K562 (cell line): ENCODE measurements around the gene VPS41. TPM values are rescaled to one million over a fixed set of nuclear protein-coding genes. Genes with fewer than 3 reads are reported as not detected.

Experiments
- ATAC-seq: fragments of 200-7000 bp; cut with Tn5 transposase; 3 replicates; pipeline ENCODE4 v1.9.1; 2020; ENCODE audit warnings: moderate library complexity
- BruUV-seq: library from RNA; stranded (reverse); fragments of 400-500 nt; replicated peaks from 2 replicates; lab custom pipeline; 2021; lab: Mats Ljungman, UMichigan
- CTCF ChIA-PET: fragments of 300-600 bp; formaldehyde crosslinking; extraction: SDS; loops from one replicate; lab custom pipeline; 2021; ENCODE audit warnings: low intra/inter-chr PET ratio; lab: Yijun Ruan, JAX
- POLR2A ChIA-PET: fragments of 300-600, 350-650 bp; sonication (Branson Sonifier 250); formaldehyde crosslinking; extraction: SDS; loops from one replicate; lab custom pipeline; 2021; ENCODE audit warnings: antibody characterized with exemption, inconsistent platforms; lab: Yijun Ruan, JAX
- DNase-seq, 4 experiments: peaks; one replicate each; pipeline versions ENCODE4 v3.0.0 to v3.0.0-alpha.2; 2011 to 2018; ENCODE audit warnings: low spot score in 3 of 4, mixed read lengths in 3 of 4; ENCODE audit errors: extremely low read depth in 1 of 4
- FAIRE-seq: peaks from 2 replicates; lab custom pipeline; 2011; peaks lifted over from hg19 to GRCh38; lab: Jason Lieb, UNC
- H2AFZ ChIP-seq: 2 replicates; pipeline ENCODE4 v1.6.0; 2011; ENCODE audit warnings: low read depth, low read length, control low read depth, inconsistent platforms
- H3K27ac ChIP-seq: fragments of 200-600 bp; 3 replicates; pipeline ENCODE4 v1.8.0; 2011; ENCODE audit warnings: low read depth, mild to moderate bottlenecking, control low read depth, inconsistent platforms, low read length, moderate library complexity, mixed read lengths; ENCODE audit errors: extremely low read depth
- H3K27me3 ChIP-seq, 2 experiments: fragments of 300-600 bp in 1 of 2; 2 replicates in 1 of 2; 3 replicates in 1 of 2; pipeline versions ENCODE4 v1.6.0 to v1.8.0; 2011; ENCODE audit warnings: inconsistent platforms in 2 of 2, low read length in 2 of 2, mild to moderate bottlenecking in 1 of 2, mixed read lengths in 1 of 2, moderate library complexity in 1 of 2; ENCODE audit not compliant: control insufficient read depth in 2 of 2, insufficient read depth in 2 of 2
- H3K36me3 ChIP-seq: fragments of 300-600 bp; 3 replicates; pipeline ENCODE4 v1.8.0; 2011; ENCODE audit warnings: mild to moderate bottlenecking, low read length, inconsistent platforms; ENCODE audit not compliant: control insufficient read depth, insufficient read depth
- H3K4me1 ChIP-seq, 2 experiments: fragments of 200-600 bp in 1 of 2; replicated peaks in 1 of 2; 2 replicates in 1 of 2; 3 replicates in 1 of 2; pipeline versions ENCODE4 v1.5.1 to v1.8.0; 2011; ENCODE audit warnings: inconsistent platforms in 2 of 2, low read length in 2 of 2, mild to moderate bottlenecking in 1 of 2, mixed read lengths in 1 of 2, moderate library complexity in 1 of 2; ENCODE audit not compliant: control insufficient read depth in 2 of 2, insufficient read depth in 2 of 2
- H3K4me2 ChIP-seq: 2 replicates; pipeline ENCODE4 v1.6.1; 2011; ENCODE audit warnings: low read length, control low read depth, inconsistent platforms, mixed read lengths; ENCODE audit not compliant: insufficient read depth
- H3K4me3 ChIP-seq: fragments of 200-600 bp; sonication (generic), shearing (Covaris generic); 2 replicates; pipeline ENCODE4 v1.5.1; 2016; ENCODE audit warnings: control low read depth, inconsistent platforms
- H3K79me2 ChIP-seq: fragments of 200-600 bp; 3 replicates; pipeline ENCODE4 v1.8.0; 2011; ENCODE audit warnings: low read length, inconsistent platforms; ENCODE audit not compliant: control insufficient read depth, insufficient read depth
- H3K9ac ChIP-seq, 2 experiments: 2 replicates each; pipeline versions ENCODE4 v1.6.0 to v1.6.1; 2011; ENCODE audit warnings: low read depth in 2 of 2, low read length in 2 of 2, control low read depth in 1 of 2, inconsistent platforms in 1 of 2, mild to moderate bottlenecking in 1 of 2, mixed read lengths in 1 of 2; ENCODE audit not compliant: insufficient read depth in 1 of 2
- H3K9me1 ChIP-seq: one replicate; pipeline ENCODE4 v1.6.0; 2011; ENCODE audit warnings: inconsistent platforms, mild to moderate bottlenecking, low read length, moderate library complexity; ENCODE audit not compliant: control insufficient read depth, insufficient read depth
- H3K9me3 ChIP-seq: replicated peaks from 2 replicates; pipeline ENCODE4 v1.5.1; 2011; ENCODE audit warnings: low read depth, low read length, inconsistent platforms; ENCODE audit not compliant: control insufficient read depth, insufficient read depth
- H4K20me1 ChIP-seq: replicated peaks from 2 replicates; pipeline ENCODE4 v1.6.1; 2011; ENCODE audit warnings: low read length, inconsistent platforms, mixed read lengths; ENCODE audit not compliant: control insufficient read depth, insufficient read depth
- EP400 ChIP-seq: fragments of 450-650 bp; IDR thresholded peaks from 2 replicates; pipeline ENCODE4 v1.6.1; 2017; ENCODE audit warnings: antibody characterized with exemption, mild to moderate bottlenecking, moderate library complexity
- MCM2 ChIP-seq: fragments of 450-650 bp; IDR thresholded peaks from 2 replicates; pipeline ENCODE4 v1.6.1; 2017; ENCODE audit warnings: low read depth, mild to moderate bottlenecking
- MED1 ChIP-seq: sonication (generic); formaldehyde crosslinking; IDR thresholded peaks from 2 replicates; pipeline ENCODE4 v1.8.1; 2023; ENCODE audit warnings: missing genetic modification reagents, borderline replicate concordance
- NRF1 ChIP-seq, 2 experiments: fragments of 450-650 bp; IDR thresholded peaks in 1 of 2; conservative IDR thresholded peaks in 1 of 2; 2 replicates each; pipeline ENCODE4 v1.6.1; 2014; ENCODE audit warnings: mild to moderate bottlenecking in 2 of 2
- RBM15 ChIP-seq: fragments of 200-400 bp; formaldehyde crosslinking; IDR thresholded peaks from 2 replicates; pipeline ENCODE4 v1.6.1; 2018; ENCODE audit warnings: mild to moderate bottlenecking, low read length, moderate library complexity; ENCODE audit not compliant: insufficient read depth
- SMARCB1 ChIP-seq: IDR thresholded peaks from 2 replicates; pipeline ENCODE4 v1.6.1; 2011; ENCODE audit warnings: improper control_type of control experiment, low read depth; ENCODE audit not compliant: insufficient read length
- TRIM24 ChIP-seq, 2 experiments: fragments of 450-650 bp; IDR thresholded peaks; 2 replicates each; pipeline ENCODE4 v1.6.1; 2016
- ZBTB7A ChIP-seq: IDR thresholded peaks from 2 replicates; pipeline ENCODE4 v1.6.1; 2011; ENCODE audit warnings: low read depth, mild to moderate bottlenecking, low read length, moderate library complexity, borderline replicate concordance; ENCODE audit not compliant: control insufficient read depth
- ZNF133 ChIP-seq: fragments of 250-450 bp; sonication (Bioruptor Pico); IDR thresholded peaks from 2 replicates; pipeline ENCODE4 v1.4.0; 2020; ENCODE audit warnings: mild to moderate bottlenecking
- WGBS: fragments of 100-300 bp; shearing (Covaris generic); methylation state at CpG from one replicate; pipeline ENCODE4 v1.1.6; 2016; ENCODE audit warnings: low coverage, mixed read lengths; ENCODE audit not compliant: insufficient coverage; ENCODE audit errors: missing lambda C conversion rate; 5-methylcytosine and 5-hydroxymethylcytosine counted together
- in situ Hi-C: fragments of 300-500 bp; cut with MboI; formaldehyde crosslinking; loops from 4 replicates; pipeline ENCODE4 v1.15.0; 2018; ENCODE audit warnings: inconsistent platforms, mixed read lengths
- intact Hi-C: fragments of 100-400 bp; cut with micrococcal nuclease; formaldehyde crosslinking; loops from 2 replicates; pipeline ENCODE4 v1.14.2; 2022
- polyA plus RNA-seq, 8 experiments: library from polyadenylated mRNA; depleted of rRNA in 4 of 8; stranded (reverse) in 5 of 8; unstranded in 3 of 8; fragments of >200 nt; fragmentation: Nextera tagmentation in 2 of 8; fragmentation: Illumina TruSeq in 1 of 8; extraction: Ambion mirVana in 2 of 8; extraction: Trizol in 1 of 8; gene quantifications; 2 replicates each; pipeline versions ENCODE4 v1.2.1 to v1.2.3, GENCODE V29; 2011 to 2014; ENCODE audit warnings: inconsistent platforms in 1 of 8, missing spikeins in 1 of 8
- total RNA-seq, 7 experiments: library from RNA; depleted of rRNA in 6 of 7; stranded (reverse); fragments of >200 nt in 6 of 7; fragmentation: Illumina TruSeq in 2 of 7; extraction: Trizol in 2 of 7; gene quantifications; 2 replicates each; pipeline versions ENCODE4 v1.2.1 to v1.2.3, GENCODE V29; 2011 to 2021; ENCODE audit warnings: low replicate concordance in 1 of 7
- TF ChIP-seq, protein P1 (sequence below): conservative IDR thresholded peaks from 2 replicates; pipeline ENCODE4 v1.6.1; 2011; ENCODE audit warnings: low read depth, mild to moderate bottlenecking, low read length; ENCODE audit not compliant: control insufficient read depth
- TF ChIP-seq, protein P2 (sequence below), 2 experiments: fragments of 450-650 bp; IDR thresholded peaks; 2 replicates each; pipeline ENCODE4 v1.6.1; 2018; ENCODE audit warnings: mild to moderate bottlenecking in 2 of 2, low read depth in 1 of 2; ENCODE audit not compliant: partially characterized antibody in 2 of 2
- TF ChIP-seq, protein P3 (sequence below): sonication (generic); formaldehyde crosslinking; IDR thresholded peaks from 2 replicates; pipeline ENCODE4 v1.8.0; 2022; ENCODE audit warnings: mild to moderate bottlenecking, low read depth, missing genetic modification reagents
- TF ChIP-seq, protein P4 (sequence below): sonication (generic); formaldehyde crosslinking; IDR thresholded peaks from 2 replicates; pipeline ENCODE4 v1.8.1; 2023; ENCODE audit warnings: mild to moderate bottlenecking, missing genetic modification reagents
- TF ChIP-seq, protein P5 (sequence below), 2 experiments: fragments of 250-450 bp in 1 of 2; fragments of 450-650 bp in 1 of 2; sonication (Bioruptor Pico) in 1 of 2; IDR thresholded peaks; 2 replicates each; pipeline versions ENCODE4 v1.6.1 to v1.8.0; 2016 to 2021; ENCODE audit warnings: mild to moderate bottlenecking in 2 of 2, moderate library complexity in 2 of 2, missing compliant biosample characterization in 1 of 2, missing genetic modification characterization in 1 of 2

The VPS41 gene
- total and polyA plus RNA-seq, 9 of the 15 experiments (the other 6 are each of a cell fraction or from before 2014, with no cell fraction given): 17.7 to 46.8 (median 32.1) TPM

DNA sequence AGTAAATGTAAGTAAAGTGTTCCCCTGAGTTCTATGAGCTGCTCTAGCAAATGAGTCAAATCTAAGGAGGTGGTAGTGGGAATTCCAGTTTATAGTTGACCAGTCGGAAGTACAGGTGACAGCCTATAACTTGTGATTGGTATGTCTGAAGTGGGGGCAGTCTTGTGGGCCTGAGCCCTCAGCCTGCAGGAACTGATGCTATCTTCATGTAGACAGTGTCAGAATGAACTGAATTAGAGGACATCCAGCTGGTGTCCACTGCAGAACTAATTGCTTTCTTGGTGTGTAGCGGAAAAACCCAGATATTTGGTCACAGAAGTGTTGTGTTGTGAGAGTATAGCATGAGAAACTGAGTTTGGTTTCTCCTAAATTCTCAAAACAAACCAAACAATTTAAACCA is 150.0 kb downstream of the VPS41 start:
- ATAC-seq (no peak), DNase-seq (no peak), FAIRE-seq (no peak)
- ChIA-PET POLR2A (no interaction called here), CTCF (no interaction called here)
- 79% methylated on average over 2 of the region's 2 CpGs for WGBS
- Histone ChIP-seq H2AFZ (no peak overlapping the region), H3K4me3 (no peak overlapping the region), H3K9me3 (no peaks in the 10 kb centered on the region), H3K4me2 (no peak overlapping the region), H3K9me1 (no peaks in the 10 kb centered on the region), H3K27me3 (no peaks in the 10 kb centered on the region), H4K20me1 (no peaks in the 10 kb centered on the region), H3K79me2 (no peaks in the 10 kb centered on the region), H3K36me3 (peaks cover 19% of the 10 kb centered on the region), H3K27ac (no peak overlapping the region), H3K4me1 (no peaks in the 10 kb centered on the region), H3K9ac (no peak overlapping the region)
- intact Hi-C loops (no loop called here), in situ Hi-C loops (no loop called here)
- BruUV-seq: no TSS peak
- TF ChIP-seq, protein P1, sequence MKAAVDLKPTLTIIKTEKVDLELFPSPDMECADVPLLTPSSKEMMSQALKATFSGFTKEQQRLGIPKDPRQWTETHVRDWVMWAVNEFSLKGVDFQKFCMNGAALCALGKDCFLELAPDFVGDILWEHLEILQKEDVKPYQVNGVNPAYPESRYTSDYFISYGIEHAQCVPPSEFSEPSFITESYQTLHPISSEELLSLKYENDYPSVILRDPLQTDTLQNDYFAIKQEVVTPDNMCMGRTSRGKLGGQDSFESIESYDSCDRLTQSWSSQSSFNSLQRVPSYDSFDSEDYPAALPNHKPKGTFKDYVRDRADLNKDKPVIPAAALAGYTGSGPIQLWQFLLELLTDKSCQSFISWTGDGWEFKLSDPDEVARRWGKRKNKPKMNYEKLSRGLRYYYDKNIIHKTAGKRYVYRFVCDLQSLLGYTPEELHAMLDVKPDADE: no peak
- TF ChIP-seq, protein P2, sequence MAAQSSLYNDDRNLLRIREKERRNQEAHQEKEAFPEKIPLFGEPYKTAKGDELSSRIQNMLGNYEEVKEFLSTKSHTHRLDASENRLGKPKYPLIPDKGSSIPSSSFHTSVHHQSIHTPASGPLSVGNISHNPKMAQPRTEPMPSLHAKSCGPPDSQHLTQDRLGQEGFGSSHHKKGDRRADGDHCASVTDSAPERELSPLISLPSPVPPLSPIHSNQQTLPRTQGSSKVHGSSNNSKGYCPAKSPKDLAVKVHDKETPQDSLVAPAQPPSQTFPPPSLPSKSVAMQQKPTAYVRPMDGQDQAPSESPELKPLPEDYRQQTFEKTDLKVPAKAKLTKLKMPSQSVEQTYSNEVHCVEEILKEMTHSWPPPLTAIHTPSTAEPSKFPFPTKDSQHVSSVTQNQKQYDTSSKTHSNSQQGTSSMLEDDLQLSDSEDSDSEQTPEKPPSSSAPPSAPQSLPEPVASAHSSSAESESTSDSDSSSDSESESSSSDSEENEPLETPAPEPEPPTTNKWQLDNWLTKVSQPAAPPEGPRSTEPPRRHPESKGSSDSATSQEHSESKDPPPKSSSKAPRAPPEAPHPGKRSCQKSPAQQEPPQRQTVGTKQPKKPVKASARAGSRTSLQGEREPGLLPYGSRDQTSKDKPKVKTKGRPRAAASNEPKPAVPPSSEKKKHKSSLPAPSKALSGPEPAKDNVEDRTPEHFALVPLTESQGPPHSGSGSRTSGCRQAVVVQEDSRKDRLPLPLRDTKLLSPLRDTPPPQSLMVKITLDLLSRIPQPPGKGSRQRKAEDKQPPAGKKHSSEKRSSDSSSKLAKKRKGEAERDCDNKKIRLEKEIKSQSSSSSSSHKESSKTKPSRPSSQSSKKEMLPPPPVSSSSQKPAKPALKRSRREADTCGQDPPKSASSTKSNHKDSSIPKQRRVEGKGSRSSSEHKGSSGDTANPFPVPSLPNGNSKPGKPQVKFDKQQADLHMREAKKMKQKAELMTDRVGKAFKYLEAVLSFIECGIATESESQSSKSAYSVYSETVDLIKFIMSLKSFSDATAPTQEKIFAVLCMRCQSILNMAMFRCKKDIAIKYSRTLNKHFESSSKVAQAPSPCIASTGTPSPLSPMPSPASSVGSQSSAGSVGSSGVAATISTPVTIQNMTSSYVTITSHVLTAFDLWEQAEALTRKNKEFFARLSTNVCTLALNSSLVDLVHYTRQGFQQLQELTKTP (IDR thresholded peaks at IDR 0.05; ENCODE audit: low read depth in 1 of 2, partially characterized antibody in 2 of 2): no peak
- TF ChIP-seq, protein P3, sequence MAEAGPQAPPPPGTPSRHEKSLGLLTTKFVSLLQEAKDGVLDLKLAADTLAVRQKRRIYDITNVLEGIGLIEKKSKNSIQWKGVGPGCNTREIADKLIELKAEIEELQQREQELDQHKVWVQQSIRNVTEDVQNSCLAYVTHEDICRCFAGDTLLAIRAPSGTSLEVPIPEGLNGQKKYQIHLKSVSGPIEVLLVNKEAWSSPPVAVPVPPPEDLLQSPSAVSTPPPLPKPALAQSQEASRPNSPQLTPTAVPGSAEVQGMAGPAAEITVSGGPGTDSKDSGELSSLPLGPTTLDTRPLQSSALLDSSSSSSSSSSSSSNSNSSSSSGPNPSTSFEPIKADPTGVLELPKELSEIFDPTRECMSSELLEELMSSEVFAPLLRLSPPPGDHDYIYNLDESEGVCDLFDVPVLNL: no peak
- TF ChIP-seq RBM15 (no peak), TRIM24 (IDR thresholded peaks at IDR 0.05) (no peak), EP400 (no peak), MCM2 (no peak), ZNF133 (CRISPR knock-in tag) (no peak), NRF1 (conservative IDR thresholded peaks at IDR 0.05 in 1 of 2, IDR thresholded peaks at IDR 0.05 in 1 of 2) (no peak), ZBTB7A (no peak), MED1 (CRISPR knock-in tag) (no peak), SMARCB1 (no peak)
- TF ChIP-seq, protein P4, sequence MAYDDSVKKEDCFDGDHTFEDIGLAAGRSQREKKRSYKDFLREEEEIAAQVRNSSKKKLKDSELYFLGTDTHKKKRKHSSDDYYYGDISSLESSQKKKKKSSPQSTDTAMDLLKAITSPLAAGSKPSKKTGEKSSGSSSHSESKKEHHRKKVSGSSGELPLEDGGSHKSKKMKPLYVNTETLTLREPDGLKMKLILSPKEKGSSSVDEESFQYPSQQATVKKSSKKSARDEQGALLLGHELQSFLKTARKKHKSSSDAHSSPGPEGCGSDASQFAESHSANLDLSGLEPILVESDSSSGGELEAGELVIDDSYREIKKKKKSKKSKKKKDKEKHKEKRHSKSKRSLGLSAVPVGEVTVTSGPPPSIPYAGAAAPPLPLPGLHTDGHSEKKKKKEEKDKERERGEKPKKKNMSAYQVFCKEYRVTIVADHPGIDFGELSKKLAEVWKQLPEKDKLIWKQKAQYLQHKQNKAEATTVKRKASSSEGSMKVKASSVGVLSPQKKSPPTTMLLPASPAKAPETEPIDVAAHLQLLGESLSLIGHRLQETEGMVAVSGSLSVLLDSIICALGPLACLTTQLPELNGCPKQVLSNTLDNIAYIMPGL (CRISPR knock-in tag): no peak
- TF ChIP-seq, protein P5, sequence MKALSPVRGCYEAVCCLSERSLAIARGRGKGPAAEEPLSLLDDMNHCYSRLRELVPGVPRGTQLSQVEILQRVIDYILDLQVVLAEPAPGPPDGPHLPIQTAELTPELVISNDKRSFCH (CRISPR knock-in tag; IDR thresholded peaks at IDR 0.05): no peak
- TF ChIP-seq, protein P5 (tag; IDR thresholded peaks at IDR 0.05): no peak
